Germinal center (tissue), 1 donor: Measurements from ENCODE around the gene HCN2.
A peak's percentile ranks its signal among the peaks of the same experiment; 100 is the strongest.
"Not testable (repeated sequence)": the region's sequence is repeated elsewhere in the genome, so short reads cannot be mapped to it uniquely, and the experiment has no call there.

ENCODE experiments used
- DNase-seq: peaks from one replicate; pipeline ENCODE4 v3.0.0; 2012; ENCODE audit warnings: mixed read lengths, low spot score

The HCN2 gene

GRCh38 chr19:571566-571974 is 18.1 kb upstream of the HCN2 start:
- peak; percentile 56 for DNase-seq

DNA sequence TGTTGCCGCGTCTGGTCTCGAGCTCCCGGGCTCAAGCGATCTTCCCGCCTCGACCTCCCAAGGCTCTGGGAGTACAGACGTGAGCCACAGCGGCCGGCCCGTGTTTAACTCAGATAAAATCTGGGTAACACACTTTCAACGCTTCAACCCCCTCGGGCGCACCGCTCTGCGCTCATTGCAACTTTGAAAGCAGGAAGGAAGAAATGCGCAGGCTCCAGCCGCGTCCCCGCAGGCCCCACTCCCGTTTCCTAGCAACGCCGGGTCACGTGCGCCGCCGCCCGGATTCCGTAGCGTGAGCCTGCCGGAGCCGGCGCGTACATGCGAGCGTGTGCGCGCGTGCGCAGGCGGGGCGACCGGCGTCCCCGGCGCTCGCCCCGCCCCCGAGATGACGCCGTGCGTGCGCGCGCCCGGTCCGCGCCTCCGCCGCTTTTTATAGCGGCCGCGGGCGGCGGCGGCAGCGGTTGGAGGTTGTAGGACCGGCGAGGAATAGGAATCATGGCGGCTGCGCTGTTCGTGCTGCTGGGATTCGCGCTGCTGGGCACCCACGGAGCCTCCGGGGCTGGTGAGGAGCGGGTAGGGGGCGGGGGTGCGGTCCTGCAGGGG is 17.4 kb upstream of the HCN2 start, which contains the start of gene BSG:
Gene BSG (plus strand): TSS at position 457 of the 603 bp plus-strand sequence. CDS start 39 bp downstream, at position 496.
- peak; percentile 100 for DNase-seq

GRCh38 chr19:572743-573518 is 16.8 kb upstream of the HCN2 start:
- no peak for DNase-seq

GRCh38 chr19:573519-573825 is 16.2 kb upstream of the HCN2 start:
- DNase-seq = peak; percentile 20

DNA sequence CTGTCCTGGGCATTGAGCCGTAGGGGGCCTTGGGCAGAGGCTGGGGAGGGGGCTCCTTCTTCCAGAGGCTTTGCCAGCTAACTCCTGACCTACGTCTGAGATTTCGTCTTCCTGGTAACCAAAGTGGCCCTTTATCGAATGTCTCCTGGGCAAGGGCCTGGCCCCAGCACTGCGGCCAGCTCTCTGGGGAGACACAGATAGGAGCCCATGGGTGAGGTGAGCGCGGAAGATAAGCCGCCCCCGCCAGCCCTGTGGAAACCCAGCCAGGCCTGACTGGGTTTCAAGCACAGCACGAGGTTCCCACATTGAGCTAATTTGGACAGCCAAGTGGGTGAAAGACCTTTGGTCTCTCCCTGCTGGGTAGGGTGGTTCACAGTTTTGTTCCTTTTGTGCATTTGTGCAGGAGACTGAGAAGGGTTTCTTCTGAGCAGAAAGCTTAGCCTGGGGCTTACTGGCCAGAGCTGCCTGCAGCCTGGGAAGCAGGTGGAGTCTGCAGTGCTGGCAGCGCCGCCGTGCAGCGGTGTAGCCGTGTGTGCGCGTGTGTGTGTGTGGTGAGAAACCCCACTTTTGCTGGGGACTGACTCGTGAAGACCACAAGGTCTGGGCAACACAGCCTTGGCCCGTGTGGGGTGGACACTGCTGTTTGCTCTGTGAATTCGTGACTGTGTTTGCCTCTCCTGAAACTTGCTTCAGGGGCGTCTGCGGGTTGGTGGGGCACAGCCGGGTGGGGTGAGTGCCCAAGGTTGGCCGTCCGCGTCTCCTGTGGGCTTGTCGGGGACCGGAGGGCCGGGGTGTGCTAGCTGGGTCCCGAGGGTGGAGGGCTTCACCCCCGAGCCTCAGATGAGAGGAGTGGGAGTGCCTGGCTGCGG is 14.8 kb upstream of the HCN2 start:
- DNase-seq = peak; percentile 11

- no peak for DNase-seq
Observed at GRCh38 chr19:575527-576506, 13.9 kb upstream of the HCN2 start.

DNA sequence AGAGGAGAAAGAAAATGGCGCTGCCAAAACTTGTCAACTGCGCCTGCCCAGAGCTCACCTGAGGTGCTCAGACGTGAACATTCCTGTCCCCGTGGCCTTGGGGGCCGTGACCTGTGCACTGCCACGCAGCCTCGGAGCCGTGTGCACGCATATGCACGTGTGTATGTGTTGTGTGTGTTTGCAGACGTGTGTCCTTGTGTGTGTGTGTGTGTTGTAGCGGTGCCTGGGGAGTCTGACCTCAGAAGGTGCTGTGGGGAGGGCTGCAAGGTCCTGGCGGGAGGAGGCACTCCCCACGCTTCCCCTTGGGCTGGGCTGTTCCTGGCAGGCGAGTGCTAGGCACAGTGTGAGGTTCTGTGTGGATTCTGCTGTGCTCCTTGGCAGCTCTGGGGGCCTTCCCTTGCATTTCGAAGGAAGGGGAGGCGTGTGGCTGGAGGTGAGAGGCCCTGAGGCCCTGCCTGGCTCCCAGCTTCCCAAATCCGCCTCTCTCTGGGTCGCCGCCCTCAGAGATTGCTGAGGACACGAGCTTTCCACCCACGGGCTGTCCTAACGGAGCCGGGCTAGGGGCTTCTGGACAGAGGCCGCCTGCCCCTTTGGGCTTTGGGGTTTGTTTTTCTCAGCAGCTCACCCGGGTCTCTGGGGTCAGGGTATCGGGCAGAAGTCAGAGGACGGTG is 12.8 kb upstream of the HCN2 start:
- DNase-seq = no peak

DNA sequence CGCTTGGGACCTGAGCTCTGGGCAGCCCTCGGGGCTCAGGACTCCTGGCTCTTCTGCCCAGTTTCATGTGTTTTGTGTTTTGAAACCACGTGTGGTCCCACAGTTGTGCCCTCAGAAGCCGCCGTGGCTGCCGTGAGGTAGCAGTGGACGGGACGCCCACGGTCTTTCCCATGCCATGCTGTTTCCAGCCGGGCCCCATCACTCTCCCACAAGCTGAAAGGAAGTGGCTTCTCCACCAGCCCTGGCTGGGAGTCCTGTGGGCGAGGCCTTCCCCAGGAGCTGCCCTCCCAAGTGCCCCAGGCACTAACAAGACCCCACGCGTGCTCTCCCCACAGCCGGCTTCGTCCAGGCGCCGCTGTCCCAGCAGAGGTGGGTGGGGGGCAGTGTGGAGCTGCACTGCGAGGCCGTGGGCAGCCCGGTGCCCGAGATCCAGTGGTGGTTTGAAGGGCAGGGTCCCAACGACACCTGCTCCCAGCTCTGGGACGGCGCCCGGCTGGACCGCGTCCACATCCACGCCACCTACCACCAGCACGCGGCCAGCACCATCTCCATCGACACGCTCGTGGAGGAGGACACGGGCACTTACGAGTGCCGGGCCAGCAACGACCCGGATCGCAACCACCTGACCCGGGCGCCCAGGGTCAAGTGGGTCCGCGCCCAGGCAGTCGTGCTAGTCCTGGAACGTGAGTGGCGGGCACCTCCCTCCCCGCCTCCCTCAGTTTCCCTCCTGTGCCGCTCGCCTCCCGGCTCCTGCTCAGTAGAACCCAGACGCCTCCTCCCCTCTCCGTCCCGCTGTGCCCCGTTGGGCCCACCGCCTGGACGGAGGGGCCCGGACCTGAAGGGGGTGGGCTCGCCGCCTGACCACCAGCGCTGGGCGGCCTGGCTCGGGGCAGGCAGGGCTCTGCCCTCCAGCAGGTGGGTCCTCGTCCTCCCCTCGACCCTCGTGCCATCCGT is 12.0 kb upstream of the HCN2 start:
- no peak for DNase-seq

DNA sequence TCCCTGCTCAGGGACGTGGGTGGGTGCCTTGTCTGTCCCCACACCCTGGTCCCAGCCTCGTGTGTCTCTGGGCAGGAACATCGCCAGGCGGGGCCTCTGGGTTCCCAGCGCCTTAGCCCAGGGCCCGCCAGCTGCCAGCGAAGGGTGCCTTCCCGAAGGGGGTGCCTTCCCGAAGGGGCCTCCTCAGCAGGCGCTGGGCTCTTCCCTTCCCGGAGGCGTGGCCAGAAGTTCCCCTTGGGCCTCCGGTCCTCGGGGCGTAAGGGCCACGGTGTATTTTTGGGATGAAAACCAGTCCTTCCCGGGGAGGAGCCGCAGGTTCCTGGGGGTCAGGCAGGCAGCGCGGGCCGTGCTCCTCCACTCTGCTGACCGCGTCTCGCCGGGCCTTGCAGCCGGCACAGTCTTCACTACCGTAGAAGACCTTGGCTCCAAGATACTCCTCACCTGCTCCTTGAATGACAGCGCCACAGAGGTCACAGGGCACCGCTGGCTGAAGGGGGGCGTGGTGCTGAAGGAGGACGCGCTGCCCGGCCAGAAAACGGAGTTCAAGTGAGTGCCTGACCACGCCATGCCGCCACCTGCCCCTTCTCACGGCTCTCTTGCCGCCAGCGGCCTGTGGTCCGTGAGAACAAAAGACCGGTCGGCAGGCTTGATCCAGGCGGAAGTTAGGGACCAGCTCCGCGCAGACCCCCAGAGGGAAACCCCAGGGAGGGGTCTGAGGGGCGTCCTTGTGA is 10.4 kb upstream of the HCN2 start:
- no peak for DNase-seq

DNA sequence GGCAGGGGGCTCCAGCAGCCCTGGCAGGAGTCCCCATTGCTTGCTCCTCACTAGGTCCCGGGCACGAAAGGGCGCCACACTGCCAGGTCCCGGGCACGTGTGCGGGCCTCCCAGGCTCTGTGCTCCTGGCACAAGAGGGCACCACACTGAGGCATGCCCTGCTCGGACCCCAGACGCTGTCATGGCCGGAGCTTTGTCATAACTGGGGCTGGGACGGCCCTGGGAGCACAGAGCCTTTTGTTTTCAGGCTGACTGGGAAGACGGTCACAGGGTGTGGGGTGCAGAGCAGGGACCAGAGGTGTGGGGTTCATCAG is 9.9 kb upstream of the HCN2 start:
- no peak for DNase-seq

- DNase-seq = no peak
Observed at GRCh38 chr19:580274-580835, 9.3 kb upstream of the HCN2 start.

GRCh38 chr19:581399-582111 is 8.1 kb upstream of the HCN2 start:
- DNase-seq = no peak

GRCh38 chr19:582497-583197 is 7.0 kb upstream of the HCN2 start:
- no peak for DNase-seq

DNA sequence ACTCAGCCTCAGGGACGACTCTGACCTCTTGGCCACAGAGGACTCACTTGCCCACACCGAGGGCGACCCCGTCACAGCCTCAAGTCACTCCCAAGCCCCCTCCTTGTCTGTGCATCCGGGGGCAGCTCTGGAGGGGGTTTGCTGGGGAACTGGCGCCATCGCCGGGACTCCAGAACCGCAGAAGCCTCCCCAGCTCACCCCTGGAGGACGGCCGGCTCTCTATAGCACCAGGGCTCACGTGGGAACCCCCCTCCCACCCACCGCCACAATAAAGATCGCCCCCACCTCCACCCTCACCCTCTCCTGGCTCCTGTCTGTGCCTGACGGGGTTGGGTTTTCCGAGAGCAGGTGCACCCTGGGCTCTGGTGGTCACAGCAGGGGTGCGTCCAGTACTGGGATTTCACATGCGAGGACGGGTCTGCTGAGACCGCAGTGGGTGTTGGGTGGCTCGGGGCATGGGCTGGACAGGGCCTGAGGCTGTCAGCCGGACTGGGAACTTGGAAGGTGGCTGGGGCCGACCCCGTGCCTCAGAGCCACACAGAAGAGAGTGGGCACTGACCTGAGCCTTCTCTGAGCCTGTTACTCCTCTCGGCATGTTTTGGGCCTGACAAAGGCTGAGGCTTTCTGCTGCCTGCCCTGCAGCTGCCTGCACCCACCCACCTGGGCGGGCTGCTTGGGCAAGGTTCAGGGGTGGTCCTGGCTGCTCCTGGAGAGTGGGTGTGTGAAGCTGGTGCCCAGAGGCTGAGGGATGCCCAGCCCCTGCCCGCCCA is 6.3 kb upstream of the HCN2 start:
- no peak for DNase-seq

DNA sequence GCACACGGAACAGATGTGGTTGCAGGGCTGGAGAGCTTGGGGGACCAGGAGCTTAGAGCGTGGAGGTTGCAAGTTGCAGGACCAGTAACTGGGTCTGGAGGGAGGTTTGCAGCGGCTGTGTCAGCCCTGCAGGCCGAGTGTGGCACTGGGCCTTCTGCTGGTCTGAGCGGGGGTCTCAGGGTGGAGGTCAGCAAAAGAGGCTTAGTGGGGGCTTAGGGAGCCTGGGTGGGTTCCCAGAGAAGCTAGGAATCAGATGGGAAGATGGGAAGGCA is 5.8 kb upstream of the HCN2 start:
- DNase-seq = no peak

- peak; percentile 82 for DNase-seq
Observed at GRCh38 chr19:584240-585001, 5.3 kb upstream of the HCN2 start.

GRCh38 chr19:585146-585545 is 4.5 kb upstream of the HCN2 start:
- not testable (repeated sequence) for DNase-seq
